WERI-Rb-1 (cell line): ENCODE data around the gene MEGF9.
A peak's percentile ranks its signal among the peaks of the same experiment; 100 is the strongest.

Source experiments
- DNase-seq: peaks from one replicate; pipeline ENCODE4 v3.0.0-alpha.2; 2020
- H3K27ac ChIP-seq: fragments of 250-450 bp; sonication (Bioruptor Pico); 2 replicates; pipeline ENCODE4 v1.5.1; 2020; ENCODE audit warnings: mild to moderate bottlenecking, moderate library complexity
- H3K27me3 ChIP-seq: fragments of 250-450 bp; sonication (Bioruptor Pico); 2 replicates; pipeline ENCODE4 v1.5.1; 2021; ENCODE audit warnings: mild to moderate bottlenecking, low read depth, moderate library complexity; ENCODE audit not compliant: insufficient read depth, severe bottlenecking
- H3K36me3 ChIP-seq: fragments of 250-450 bp; sonication (Bioruptor Pico); 2 replicates; pipeline ENCODE4 v1.5.1; 2020; ENCODE audit warnings: mild to moderate bottlenecking, moderate library complexity
- H3K4me3 ChIP-seq: 2 replicates; pipeline ENCODE4 v1.5.1; 2011; ENCODE audit warnings: low read depth, mild to moderate bottlenecking, control low read depth, low read length
- H3K9me3 ChIP-seq: fragments of 250-450 bp; sonication (Bioruptor Pico); 2 replicates; pipeline ENCODE4 v1.5.1; 2021; ENCODE audit warnings: mild to moderate bottlenecking, moderate library complexity; ENCODE audit not compliant: severe bottlenecking
- CTCF ChIP-seq: IDR thresholded peaks from 2 replicates; pipeline ENCODE4 v1.5.1; 2011; ENCODE audit warnings: low read depth, mild to moderate bottlenecking, control low read depth, inconsistent platforms, low read length

Gene MEGF9

GRCh38 chr9:120714088-120714845 lies at the start of gene MEGF9:
MEGF9 (minus strand) TSS chr9:120714470; CDS start chr9:120714358, 112 bp downstream.
- no peaks in the 10 kb centered on the region for H3K9me3 ChIP-seq
- peak within 1 kb of the TSS; percentile 85 for H3K4me3 ChIP-seq
- DNase-seq = peak; percentile 99
- H3K36me3 ChIP-seq = no peaks in the 10 kb centered on the region
- peaks cover 3% of the 10 kb centered on the region for H3K27me3 ChIP-seq
- peak within 1 kb of the TSS; percentile 92 for H3K27ac ChIP-seq
- TF ChIP-seq CTCF = no peak

- H3K36me3 ChIP-seq = peaks cover 59% of the 10 kb centered on the region
- H3K9me3 ChIP-seq = no peaks in the 10 kb centered on the region
- no peaks in the 10 kb centered on the region for H3K27me3 ChIP-seq
Measured at GRCh38 chr9:120761006-120761405, 46.7 kb upstream of the MEGF9 start.

GRCh38 chr9:120759755-120760400 lies 45.6 kb upstream of the MEGF9 start:
- H3K36me3 ChIP-seq = peaks cover 53% of the 10 kb centered on the region
- H3K4me3 ChIP-seq = no peak overlapping the region
- TF ChIP-seq CTCF = no peak

More at GRCh38 chr9:120761006-120761405, 46.7 kb upstream of the MEGF9 start:
- Histone ChIP-seq H3K4me3 (no peak overlapping the region), H3K27ac (no peak overlapping the region)
- no peak for TF ChIP-seq CTCF
- no peak for DNase-seq

GRCh38 chr9:120758544-120758943 lies 44.3 kb upstream of the MEGF9 start:
- no peak for TF ChIP-seq CTCF
- Histone ChIP-seq H3K36me3 (peaks cover 40% of the 10 kb centered on the region), H3K27me3 (no peaks in the 10 kb centered on the region), H3K9me3 (no peaks in the 10 kb centered on the region), H3K27ac (no peak overlapping the region), H3K4me3 (no peak overlapping the region)
- DNase-seq = no peak

More at GRCh38 chr9:120759755-120760400, 45.6 kb upstream of the MEGF9 start:
- Histone ChIP-seq H3K27ac (no peak overlapping the region), H3K9me3 (no peaks in the 10 kb centered on the region), H3K27me3 (no peaks in the 10 kb centered on the region)
- DNase-seq = no peak

GRCh38 chr9:120757026-120757913 lies 43.0 kb upstream of the MEGF9 start:
- no peak overlapping the region for H3K27ac ChIP-seq
- no peak for DNase-seq
- H3K4me3 ChIP-seq = no peak overlapping the region
- H3K27me3 ChIP-seq = no peaks in the 10 kb centered on the region
- peaks cover 29% of the 10 kb centered on the region for H3K36me3 ChIP-seq
- no peak for TF ChIP-seq CTCF
- H3K9me3 ChIP-seq = no peaks in the 10 kb centered on the region
